IPS-20b (cell line): ENCODE measurements around the gene HRH2.

Source experiments
- H3K27ac ChIP-seq: one replicate; pipeline ENCODE4 v1.5.1; 2013; ENCODE audit warnings: low read length
- H3K27me3 ChIP-seq: 2 replicates; pipeline ENCODE4 v1.6.1; 2013; ENCODE audit warnings: mild to moderate bottlenecking, low read length, inconsistent platforms; ENCODE audit not compliant: insufficient read depth
- H3K36me3 ChIP-seq: 2 replicates; pipeline ENCODE4 v1.6.1; 2013; ENCODE audit warnings: low read depth, mild to moderate bottlenecking, inconsistent platforms, low read length, moderate library complexity; ENCODE audit not compliant: insufficient read depth
- H3K4me1 ChIP-seq: 2 replicates; pipeline ENCODE4 v1.6.1; 2013; ENCODE audit warnings: mild to moderate bottlenecking, control low read depth, inconsistent platforms, low read length, moderate library complexity; ENCODE audit not compliant: insufficient read depth
- H3K4me3 ChIP-seq: 2 replicates; pipeline ENCODE4 v1.5.1; 2013; ENCODE audit warnings: mild to moderate bottlenecking, low read length, inconsistent platforms
- H3K9ac ChIP-seq: 2 replicates; pipeline ENCODE4 v1.6.1; 2013; ENCODE audit warnings: low read depth, mild to moderate bottlenecking, inconsistent platforms, low read length, moderate library complexity
- H3K9me3 ChIP-seq: 2 replicates; pipeline ENCODE4 v1.6.1; 2013; ENCODE audit warnings: mild to moderate bottlenecking, low read depth, low read length, inconsistent platforms; ENCODE audit not compliant: insufficient read depth

Gene HRH2

DNA sequence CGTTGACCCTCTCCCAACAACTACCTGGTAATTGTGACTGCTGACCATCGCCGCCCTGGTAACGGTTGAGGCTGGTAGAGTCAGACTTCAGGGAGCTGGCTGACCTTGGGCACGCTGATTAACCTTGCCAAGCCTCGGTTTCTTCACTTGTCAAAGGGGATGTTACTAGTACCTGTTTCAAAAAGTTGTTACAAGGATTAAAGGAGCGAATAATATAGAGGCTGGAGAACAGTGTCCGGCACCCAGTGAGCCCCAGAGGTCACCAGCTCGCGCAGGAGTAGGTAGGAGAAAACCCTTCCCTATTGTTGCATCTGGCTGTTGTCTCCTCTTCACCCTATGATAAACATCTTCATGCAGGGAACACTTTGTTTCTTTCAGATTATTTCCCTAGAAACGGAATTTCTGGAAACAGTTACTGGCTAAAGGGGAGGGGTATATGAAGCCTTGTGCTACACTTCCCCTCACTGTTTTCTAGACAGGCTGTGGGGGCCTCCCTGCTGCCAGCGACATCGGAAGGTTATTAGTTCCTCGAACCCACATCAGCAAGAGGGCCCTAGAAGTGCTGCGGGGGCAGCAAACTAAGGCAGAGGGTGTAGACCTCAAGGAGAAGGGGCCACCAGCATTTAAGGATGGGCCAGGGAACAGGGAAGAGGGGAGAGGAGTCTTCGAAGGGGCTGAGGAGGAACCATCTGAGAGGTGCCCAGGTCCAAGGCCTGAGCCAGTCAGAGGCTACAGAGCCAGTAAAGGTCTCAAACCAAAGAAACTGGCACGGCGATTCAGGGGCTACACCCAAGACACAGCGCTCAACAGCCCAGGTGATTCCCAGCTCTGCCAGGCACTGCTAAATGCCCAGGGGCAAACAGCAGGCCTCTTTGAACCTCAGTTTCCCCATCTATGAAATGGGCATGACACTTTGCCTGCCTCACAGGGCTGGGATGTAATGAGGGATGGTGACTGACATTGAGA is 37.6 kb downstream of the HRH2 start:
- H3K27me3 ChIP-seq: no peaks in the 10 kb centered on the region
- H3K27ac ChIP-seq: no peak overlapping the region
- H3K9me3 ChIP-seq: no peaks in the 10 kb centered on the region
- H3K4me3 ChIP-seq: no peak overlapping the region
- H3K36me3 ChIP-seq: no peaks in the 10 kb centered on the region
- H3K4me1 ChIP-seq: peaks cover 9% of the 10 kb centered on the region; the same call in 1 of the 2 replicates
- no peak overlapping the region for H3K9ac ChIP-seq

DNA sequence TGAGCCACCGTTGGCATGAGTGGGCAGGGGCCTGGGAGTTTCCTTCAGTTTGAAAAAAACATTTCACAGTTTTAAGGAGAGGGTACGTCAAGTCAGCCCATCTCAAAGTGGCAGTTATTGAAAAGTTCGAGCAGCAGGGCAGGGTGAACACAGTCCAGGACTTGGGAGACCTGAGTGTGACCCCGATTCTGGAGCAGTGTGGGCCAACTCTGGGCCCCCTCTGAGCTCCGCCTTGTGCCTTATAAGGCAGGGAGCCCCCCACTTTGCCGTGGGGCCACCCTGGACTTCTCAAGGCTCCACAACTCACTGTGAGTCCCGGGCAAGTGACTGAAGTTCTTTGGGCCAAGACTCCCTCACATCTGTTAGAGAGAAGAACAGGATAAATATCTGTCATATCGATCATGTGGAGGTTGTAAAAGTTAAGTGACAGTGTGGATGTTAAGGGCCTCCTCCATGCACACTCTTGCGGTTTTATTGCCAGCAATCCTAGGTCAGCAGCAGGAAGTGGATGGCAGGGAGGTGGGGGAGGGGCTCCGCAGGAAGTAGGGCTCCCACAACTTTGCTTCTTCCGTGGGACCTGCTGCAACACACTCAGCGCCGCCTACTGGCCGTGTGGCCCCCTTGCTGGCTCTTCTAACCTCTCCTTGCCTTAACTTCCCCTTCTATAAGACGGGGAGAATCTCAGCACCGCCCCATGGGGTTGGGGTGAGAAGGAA is 38.4 kb downstream of the HRH2 start:
- Histone ChIP-seq H3K4me1 (peaks cover 7% of the 10 kb centered on the region; the same call in 1 of the 2 replicates), H3K27ac (no peak overlapping the region), H3K9me3 (no peaks in the 10 kb centered on the region), H3K36me3 (no peaks in the 10 kb centered on the region), H3K4me3 (no peak overlapping the region), H3K27me3 (no peaks in the 10 kb centered on the region), H3K9ac (peak overlapping the region; percentile 33; the same call in 1 of the 2 replicates)

DNA sequence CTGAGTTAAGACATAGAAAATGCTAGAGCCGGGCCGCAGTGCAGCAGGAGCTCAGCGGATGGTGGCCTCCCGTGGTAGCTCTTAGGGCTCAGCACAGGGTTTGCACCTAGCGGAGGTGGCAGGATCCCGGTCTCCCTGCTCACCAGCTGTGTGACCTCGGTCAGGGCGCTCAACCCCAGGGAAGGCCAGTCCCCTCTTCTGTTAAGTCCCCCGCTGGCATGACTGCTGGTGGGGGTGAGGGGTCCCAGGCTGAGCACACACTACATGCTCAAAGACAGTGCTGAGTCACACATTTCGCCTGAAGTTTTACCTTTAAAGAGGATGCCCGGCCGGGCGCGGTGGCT is 39.0 kb downstream of the HRH2 start:
- Histone ChIP-seq H3K27me3 (no peaks in the 10 kb centered on the region), H3K4me1 (peaks cover 7% of the 10 kb centered on the region; the same call in 1 of the 2 replicates), H3K27ac (no peak overlapping the region), H3K36me3 (no peaks in the 10 kb centered on the region), H3K9ac (no peak overlapping the region), H3K4me3 (no peak overlapping the region), H3K9me3 (no peaks in the 10 kb centered on the region)

DNA sequence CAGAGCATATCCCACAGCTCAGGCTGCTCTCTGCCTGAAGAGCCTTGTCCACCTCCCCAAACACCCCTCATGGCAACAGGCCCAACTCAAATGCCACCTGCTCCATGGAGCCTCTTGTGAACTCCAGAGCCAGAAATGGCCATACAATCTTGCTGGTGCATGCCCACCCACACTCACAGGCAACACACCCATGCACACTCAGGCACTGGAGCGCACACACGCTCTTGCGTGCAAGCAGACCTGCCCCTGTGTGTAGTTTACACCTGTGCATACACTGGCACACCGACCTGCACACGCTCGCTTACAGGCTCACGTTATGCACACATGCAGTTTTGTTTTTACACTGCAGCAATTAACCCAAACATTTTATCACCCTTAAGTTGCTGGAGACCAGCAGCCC is 40.0 kb downstream of the HRH2 start:
- Histone ChIP-seq H3K4me1 (peaks cover 7% of the 10 kb centered on the region; the same call in 1 of the 2 replicates), H3K27ac (no peak overlapping the region), H3K36me3 (no peaks in the 10 kb centered on the region), H3K27me3 (no peaks in the 10 kb centered on the region), H3K9ac (no peak overlapping the region), H3K9me3 (no peaks in the 10 kb centered on the region), H3K4me3 (no peak overlapping the region)

DNA sequence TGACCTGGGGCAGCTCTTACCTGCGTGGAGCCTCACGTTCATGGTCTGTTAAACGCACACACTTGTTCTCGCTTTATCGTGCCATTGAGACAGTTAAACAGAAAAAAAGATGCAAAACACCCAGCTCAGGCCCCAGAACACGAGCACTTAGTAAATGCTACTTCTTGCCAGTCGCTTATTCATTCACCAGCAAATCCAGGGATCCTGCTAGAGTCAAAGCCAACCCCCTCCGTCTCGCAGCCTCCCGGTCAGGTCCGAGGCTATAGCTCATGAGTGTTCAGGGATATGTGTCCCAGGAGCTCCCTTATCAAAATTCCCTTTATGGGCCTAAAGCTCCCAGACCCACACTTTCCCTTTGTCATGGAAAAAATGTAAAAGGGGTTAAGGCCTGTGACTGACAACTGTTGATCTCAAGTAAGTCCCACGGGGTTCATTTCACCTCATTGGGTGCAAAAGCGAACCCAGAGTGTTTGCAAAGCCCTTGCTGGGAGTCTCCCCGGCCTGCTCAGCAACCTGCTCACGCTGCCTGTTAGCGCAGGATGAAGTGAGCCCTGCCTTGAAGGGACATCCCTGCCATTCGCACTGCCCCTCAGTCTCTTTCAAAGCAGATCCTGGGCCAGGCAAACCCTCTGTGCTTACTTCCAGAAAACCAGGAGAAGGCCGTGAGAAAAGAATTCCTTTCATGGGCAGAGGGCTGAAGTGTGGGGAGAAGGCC is 40.7 kb downstream of the HRH2 start:
- H3K4me1 ChIP-seq: peaks cover 7% of the 10 kb centered on the region; the same call in 1 of the 2 replicates
- no peaks in the 10 kb centered on the region for H3K27me3 ChIP-seq
- no peak overlapping the region for H3K9ac ChIP-seq
- H3K4me3 ChIP-seq: no peak overlapping the region
- no peaks in the 10 kb centered on the region for H3K36me3 ChIP-seq
- H3K9me3 ChIP-seq: no peaks in the 10 kb centered on the region
- H3K27ac ChIP-seq: no peak overlapping the region

DNA sequence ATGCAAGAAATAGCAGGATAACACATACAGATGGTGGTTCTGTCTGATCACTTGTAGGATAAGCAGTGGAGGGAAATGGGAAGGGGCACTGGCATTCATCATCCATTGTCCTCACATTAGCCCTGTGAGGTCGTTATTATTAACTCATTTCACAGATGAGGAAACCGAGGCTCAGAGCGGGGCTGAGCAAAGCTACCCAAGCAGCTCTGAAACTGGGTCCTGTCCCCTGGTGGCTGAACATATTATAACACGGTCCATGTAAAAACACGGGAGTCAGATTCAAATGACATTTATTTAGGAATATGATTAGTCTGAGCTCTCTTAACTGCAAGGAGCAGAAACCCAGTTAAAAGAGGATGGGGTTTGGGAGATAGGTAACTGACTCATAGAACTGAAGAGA is 43.1 kb downstream of the HRH2 start:
- H3K9ac ChIP-seq: no peak overlapping the region
- no peak overlapping the region for H3K27ac ChIP-seq
- H3K4me3 ChIP-seq: no peak overlapping the region
- H3K9me3 ChIP-seq: no peaks in the 10 kb centered on the region
- peaks cover 7% of the 10 kb centered on the region; the same call in 1 of the 2 replicates for H3K4me1 ChIP-seq
- H3K27me3 ChIP-seq: no peaks in the 10 kb centered on the region
- no peaks in the 10 kb centered on the region for H3K36me3 ChIP-seq

DNA sequence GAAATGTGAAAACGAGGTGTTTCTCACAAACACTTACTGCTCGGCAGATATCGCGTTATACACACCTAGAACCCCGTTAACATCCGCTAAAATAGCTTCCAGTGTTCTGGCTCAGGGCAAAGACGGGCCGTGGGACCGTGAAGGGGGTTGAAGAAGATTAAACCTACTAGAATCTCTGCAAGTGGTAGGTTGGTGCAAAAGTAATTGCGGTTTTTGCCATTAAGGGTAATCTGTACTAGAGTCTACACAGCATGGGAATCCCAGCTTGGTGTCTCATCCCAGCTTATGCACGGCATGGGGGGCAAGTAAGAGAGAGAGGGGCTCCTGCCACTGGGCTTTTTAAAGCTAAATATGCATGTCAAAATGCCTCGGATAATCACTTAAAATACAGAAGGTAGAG is 43.9 kb downstream of the HRH2 start:
- no peaks in the 10 kb centered on the region for H3K9me3 ChIP-seq
- no peaks in the 10 kb centered on the region for H3K36me3 ChIP-seq
- H3K9ac ChIP-seq: no peak overlapping the region
- H3K27ac ChIP-seq: no peak overlapping the region
- H3K27me3 ChIP-seq: no peaks in the 10 kb centered on the region
- peaks cover 4% of the 10 kb centered on the region; the same call in 1 of the 2 replicates for H3K4me1 ChIP-seq
- no peak overlapping the region for H3K4me3 ChIP-seq

DNA sequence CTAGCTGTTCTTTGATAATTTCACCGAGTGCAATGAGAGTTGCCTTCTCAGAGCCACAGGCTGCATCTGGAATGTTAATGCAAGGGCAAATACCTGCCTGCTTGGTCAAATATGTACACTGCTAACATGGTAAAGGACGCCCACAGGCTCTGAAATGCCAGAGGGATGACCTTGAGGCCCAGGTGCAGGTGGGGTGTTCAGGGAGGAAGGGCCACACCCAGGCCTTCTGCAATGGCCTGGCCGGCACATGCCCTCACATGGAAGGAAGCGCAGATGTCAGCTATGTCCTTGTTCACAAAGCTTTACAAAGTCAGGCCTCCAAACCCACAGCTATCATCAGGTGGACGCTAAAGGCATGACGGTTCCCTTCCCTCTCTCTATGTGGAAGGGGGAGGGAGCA is 48.6 kb downstream of the HRH2 start:
- Histone ChIP-seq H3K9me3 (no peaks in the 10 kb centered on the region; the same call in 1 of the 2 replicates), H3K9ac (no peak overlapping the region), H3K4me3 (no peak overlapping the region), H3K27ac (no peak overlapping the region), H3K27me3 (no peaks in the 10 kb centered on the region), H3K4me1 (no peaks in the 10 kb centered on the region), H3K36me3 (no peaks in the 10 kb centered on the region)

DNA sequence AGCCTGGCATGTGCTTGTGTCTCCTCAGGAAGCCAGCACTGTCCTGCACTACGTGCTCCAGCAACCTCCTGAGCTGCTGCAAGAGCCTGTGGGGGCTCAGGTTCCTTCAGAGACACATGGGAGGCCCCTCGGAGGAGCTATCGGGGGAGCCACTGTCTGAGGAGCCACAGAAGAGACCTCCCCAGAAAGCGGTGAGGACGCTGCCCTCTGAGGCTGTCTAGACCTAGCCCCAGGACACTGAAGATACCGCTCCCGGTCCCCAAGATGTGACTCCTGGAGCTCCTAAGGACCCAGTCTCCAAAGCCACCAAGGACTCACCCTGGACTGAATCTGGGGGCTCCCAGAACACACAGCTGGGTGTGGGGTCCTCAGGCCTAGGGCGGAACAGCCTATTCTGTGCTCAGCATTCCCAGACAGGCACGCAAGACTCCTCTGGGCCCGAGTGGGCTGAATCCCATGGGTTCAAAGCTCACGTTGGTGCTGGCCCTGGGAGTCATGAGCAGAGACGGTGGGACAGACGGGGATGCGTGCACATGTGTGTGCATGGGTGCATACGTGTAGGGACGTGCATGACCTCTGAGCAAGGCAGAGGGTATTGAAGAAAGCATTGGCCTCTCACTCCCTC is 50.0 kb downstream of the HRH2 start:
- H3K27me3 ChIP-seq: no peaks in the 10 kb centered on the region
- no peak overlapping the region for H3K4me3 ChIP-seq
- no peaks in the 10 kb centered on the region for H3K36me3 ChIP-seq
- no peaks in the 10 kb centered on the region for H3K4me1 ChIP-seq
- no peak overlapping the region for H3K9ac ChIP-seq
- no peak overlapping the region for H3K27ac ChIP-seq
- H3K9me3 ChIP-seq: no peaks in the 10 kb centered on the region; the same call in 1 of the 2 replicates

DNA sequence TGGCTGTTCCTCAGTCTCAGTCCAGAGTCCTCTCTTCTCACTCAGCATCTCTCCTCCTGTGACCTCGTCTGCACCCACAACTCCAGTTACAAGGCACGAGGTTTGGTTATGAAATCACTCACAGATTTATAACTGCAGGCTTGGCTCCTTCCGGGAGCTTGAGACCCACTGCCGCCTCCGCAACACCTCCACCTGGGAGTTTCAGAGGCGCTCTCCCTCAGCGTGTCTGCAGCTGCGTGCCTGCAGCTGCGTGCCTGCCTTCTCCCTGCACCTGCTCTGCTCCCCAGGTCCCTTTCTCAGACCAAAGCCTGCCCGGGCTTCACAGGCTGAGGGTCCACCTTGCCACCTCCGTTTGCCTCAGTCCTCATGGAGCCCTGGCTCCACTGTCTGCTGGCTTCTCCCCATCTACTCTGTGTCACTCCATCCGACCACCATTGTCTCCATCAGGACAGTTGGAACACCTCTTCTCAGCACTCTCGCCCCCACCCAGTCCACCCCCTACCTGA is 51.5 kb downstream of the HRH2 start:
- Histone ChIP-seq H3K4me1 (no peaks in the 10 kb centered on the region), H3K4me3 (no peak overlapping the region), H3K27me3 (no peaks in the 10 kb centered on the region), H3K9ac (no peak overlapping the region), H3K27ac (no peak overlapping the region), H3K9me3 (peaks cover 4% of the 10 kb centered on the region; the same call in 1 of the 2 replicates), H3K36me3 (no peaks in the 10 kb centered on the region)

DNA sequence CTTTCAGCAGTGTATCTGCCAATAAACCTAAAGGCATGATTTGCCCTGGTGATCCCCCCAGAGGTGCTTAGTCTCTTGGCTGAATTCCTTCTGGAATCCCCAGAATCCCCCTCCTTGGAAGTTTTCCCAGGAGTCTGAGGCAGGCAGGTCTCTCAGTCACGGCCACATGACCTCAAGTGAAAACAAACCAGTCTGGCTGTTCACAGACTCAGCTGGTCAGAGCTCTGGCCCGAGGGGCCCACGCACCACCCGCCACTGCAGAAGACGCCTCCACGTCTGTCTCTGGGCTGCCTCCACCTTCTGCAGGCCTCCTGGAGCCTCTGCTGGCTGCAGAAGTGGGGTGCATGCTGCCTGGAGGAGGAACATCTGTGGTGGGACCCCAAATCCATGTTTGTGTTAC is 52.5 kb downstream of the HRH2 start:
- no peak overlapping the region for H3K9ac ChIP-seq
- H3K27me3 ChIP-seq: no peaks in the 10 kb centered on the region
- no peak overlapping the region for H3K27ac ChIP-seq
- H3K9me3 ChIP-seq: peaks cover 4% of the 10 kb centered on the region; the same call in 1 of the 2 replicates
- no peaks in the 10 kb centered on the region for H3K36me3 ChIP-seq
- no peak overlapping the region for H3K4me3 ChIP-seq
- H3K4me1 ChIP-seq: no peaks in the 10 kb centered on the region
